K562 (cell line): ENCODE measurements around the gene FAAP100. TPM values are rescaled to one million over a fixed set of nuclear protein-coding genes. Genes with fewer than 3 reads are reported as not detected.

Experiments used
- ATAC-seq: fragments of 200-7000 bp; cut with Tn5 transposase; 3 replicates; pipeline ENCODE4 v1.9.1; 2020; ENCODE audit warnings: moderate library complexity
- BruUV-seq: library from RNA; stranded (reverse); fragments of 400-500 nt; replicated peaks from 2 replicates; lab custom pipeline; 2021; lab: Mats Ljungman, UMichigan
- CTCF ChIA-PET: fragments of 300-600 bp; formaldehyde crosslinking; extraction: SDS; loops from one replicate; lab custom pipeline; 2021; ENCODE audit warnings: low intra/inter-chr PET ratio; lab: Yijun Ruan, JAX
- POLR2A ChIA-PET: fragments of 300-600, 350-650 bp; sonication (Branson Sonifier 250); formaldehyde crosslinking; extraction: SDS; loops from one replicate; lab custom pipeline; 2021; ENCODE audit warnings: antibody characterized with exemption, inconsistent platforms; lab: Yijun Ruan, JAX
- DNase-seq, 4 experiments: peaks; one replicate each; pipeline versions ENCODE4 v3.0.0 to v3.0.0-alpha.2; 2011 to 2018; ENCODE audit warnings: low spot score in 3 of 4, mixed read lengths in 3 of 4; ENCODE audit errors: extremely low read depth in 1 of 4
- FAIRE-seq: peaks from 2 replicates; lab custom pipeline; 2011; peaks lifted over from hg19 to GRCh38; lab: Jason Lieb, UNC
- H2AFZ ChIP-seq: 2 replicates; pipeline ENCODE4 v1.6.0; 2011; ENCODE audit warnings: low read depth, low read length, control low read depth, inconsistent platforms
- H3K27ac ChIP-seq: fragments of 200-600 bp; 3 replicates; pipeline ENCODE4 v1.8.0; 2011; ENCODE audit warnings: low read depth, mild to moderate bottlenecking, control low read depth, inconsistent platforms, low read length, moderate library complexity, mixed read lengths; ENCODE audit errors: extremely low read depth
- H3K27me3 ChIP-seq, 2 experiments: fragments of 300-600 bp in 1 of 2; 2 replicates in 1 of 2; 3 replicates in 1 of 2; pipeline versions ENCODE4 v1.6.0 to v1.8.0; 2011; ENCODE audit warnings: inconsistent platforms in 2 of 2, low read length in 2 of 2, mild to moderate bottlenecking in 1 of 2, mixed read lengths in 1 of 2, moderate library complexity in 1 of 2; ENCODE audit not compliant: control insufficient read depth in 2 of 2, insufficient read depth in 2 of 2
- H3K36me3 ChIP-seq: fragments of 300-600 bp; 3 replicates; pipeline ENCODE4 v1.8.0; 2011; ENCODE audit warnings: mild to moderate bottlenecking, low read length, inconsistent platforms; ENCODE audit not compliant: control insufficient read depth, insufficient read depth
- H3K4me1 ChIP-seq, 2 experiments: fragments of 200-600 bp in 1 of 2; replicated peaks in 1 of 2; 2 replicates in 1 of 2; 3 replicates in 1 of 2; pipeline versions ENCODE4 v1.5.1 to v1.8.0; 2011; ENCODE audit warnings: inconsistent platforms in 2 of 2, low read length in 2 of 2, mild to moderate bottlenecking in 1 of 2, mixed read lengths in 1 of 2, moderate library complexity in 1 of 2; ENCODE audit not compliant: control insufficient read depth in 2 of 2, insufficient read depth in 2 of 2
- H3K4me2 ChIP-seq: 2 replicates; pipeline ENCODE4 v1.6.1; 2011; ENCODE audit warnings: low read length, control low read depth, inconsistent platforms, mixed read lengths; ENCODE audit not compliant: insufficient read depth
- H3K4me3 ChIP-seq: fragments of 200-600 bp; sonication (generic), shearing (Covaris generic); 2 replicates; pipeline ENCODE4 v1.5.1; 2016; ENCODE audit warnings: control low read depth, inconsistent platforms
- H3K79me2 ChIP-seq: fragments of 200-600 bp; 3 replicates; pipeline ENCODE4 v1.8.0; 2011; ENCODE audit warnings: low read length, inconsistent platforms; ENCODE audit not compliant: control insufficient read depth, insufficient read depth
- H3K9ac ChIP-seq, 2 experiments: 2 replicates each; pipeline versions ENCODE4 v1.6.0 to v1.6.1; 2011; ENCODE audit warnings: low read depth in 2 of 2, low read length in 2 of 2, control low read depth in 1 of 2, inconsistent platforms in 1 of 2, mild to moderate bottlenecking in 1 of 2, mixed read lengths in 1 of 2; ENCODE audit not compliant: insufficient read depth in 1 of 2
- H3K9me1 ChIP-seq: one replicate; pipeline ENCODE4 v1.6.0; 2011; ENCODE audit warnings: inconsistent platforms, mild to moderate bottlenecking, low read length, moderate library complexity; ENCODE audit not compliant: control insufficient read depth, insufficient read depth
- H3K9me3 ChIP-seq: replicated peaks from 2 replicates; pipeline ENCODE4 v1.5.1; 2011; ENCODE audit warnings: low read depth, low read length, inconsistent platforms; ENCODE audit not compliant: control insufficient read depth, insufficient read depth
- H4K20me1 ChIP-seq: replicated peaks from 2 replicates; pipeline ENCODE4 v1.6.1; 2011; ENCODE audit warnings: low read length, inconsistent platforms, mixed read lengths; ENCODE audit not compliant: control insufficient read depth, insufficient read depth
- CHD7 ChIP-seq: fragments of 200-600 bp; sonication (generic); IDR thresholded peaks from one replicate; pipeline ENCODE4 v1.6.1; 2012; ENCODE audit warnings: mild to moderate bottlenecking, low read depth, low read length, inconsistent platforms
- FOXK2 ChIP-seq, 2 experiments: fragments of 450-650 bp; IDR thresholded peaks in 1 of 2; conservative IDR thresholded peaks in 1 of 2; 2 replicates each; pipeline ENCODE4 v1.6.1; 2016; ENCODE audit warnings: low read depth in 2 of 2, mild to moderate bottlenecking in 1 of 2
- SRF ChIP-seq, 2 experiments: fragments of 250-450, 450-650 bp in 1 of 2; sonication (Bioruptor Pico) in 1 of 2; sonication (generic) in 1 of 2; formaldehyde crosslinking; IDR thresholded peaks; 2 replicates each; pipeline versions ENCODE4 v1.5.0 to v1.5.1; 2020 to 2022; ENCODE audit warnings: mild to moderate bottlenecking in 1 of 2, missing genetic modification reagents in 1 of 2
- WGBS: fragments of 100-300 bp; shearing (Covaris generic); methylation state at CpG from one replicate; pipeline ENCODE4 v1.1.6; 2016; ENCODE audit warnings: low coverage, mixed read lengths; ENCODE audit not compliant: insufficient coverage; ENCODE audit errors: missing lambda C conversion rate; 5-methylcytosine and 5-hydroxymethylcytosine counted together
- in situ Hi-C: fragments of 300-500 bp; cut with MboI; formaldehyde crosslinking; loops from 4 replicates; pipeline ENCODE4 v1.15.0; 2018; ENCODE audit warnings: inconsistent platforms, mixed read lengths
- intact Hi-C: fragments of 100-400 bp; cut with micrococcal nuclease; formaldehyde crosslinking; loops from 2 replicates; pipeline ENCODE4 v1.14.2; 2022
- polyA plus RNA-seq, 8 experiments: library from polyadenylated mRNA; depleted of rRNA in 4 of 8; stranded (reverse) in 5 of 8; unstranded in 3 of 8; fragments of >200 nt; fragmentation: Nextera tagmentation in 2 of 8; fragmentation: Illumina TruSeq in 1 of 8; extraction: Ambion mirVana in 2 of 8; extraction: Trizol in 1 of 8; gene quantifications; 2 replicates each; pipeline versions ENCODE4 v1.2.1 to v1.2.3, GENCODE V29; 2011 to 2014; ENCODE audit warnings: inconsistent platforms in 1 of 8, missing spikeins in 1 of 8
- total RNA-seq, 7 experiments: library from RNA; depleted of rRNA in 6 of 7; stranded (reverse); fragments of >200 nt in 6 of 7; fragmentation: Illumina TruSeq in 2 of 7; extraction: Trizol in 2 of 7; gene quantifications; 2 replicates each; pipeline versions ENCODE4 v1.2.1 to v1.2.3, GENCODE V29; 2011 to 2021; ENCODE audit warnings: low replicate concordance in 1 of 7
- TF ChIP-seq, protein P1 (sequence below): IDR thresholded peaks from 2 replicates; pipeline ENCODE4 v1.6.1; 2011; ENCODE audit warnings: borderline replicate concordance, low read depth, mild to moderate bottlenecking, moderate library complexity, low read length; ENCODE audit not compliant: insufficient read depth, poor library complexity, severe bottlenecking

Gene FAAP100
- total and polyA plus RNA-seq, 9 of the 15 experiments (the other 6 are each of a cell fraction or from before 2014, with no cell fraction given) = 0.31 to 51.2 (median 12.6) TPM

DNA sequence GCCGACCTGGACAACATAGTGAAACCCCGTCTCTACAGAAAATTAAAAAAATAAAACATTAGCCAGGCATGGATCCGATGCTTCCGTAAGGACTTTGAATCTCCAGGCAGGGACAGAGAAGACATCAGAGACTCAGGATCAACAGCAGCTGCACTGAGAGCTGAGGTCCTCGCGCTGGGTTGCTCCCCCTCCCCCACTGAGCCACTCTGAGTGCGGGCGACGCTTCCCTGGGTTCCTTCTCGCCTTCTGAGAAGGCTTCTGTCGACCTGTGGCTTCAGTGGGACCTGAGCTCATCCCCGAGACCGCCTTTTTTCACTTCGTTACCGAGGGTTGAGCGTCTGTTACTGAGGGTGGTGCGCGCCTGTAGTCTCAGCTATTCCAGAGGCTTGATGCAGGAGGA, 60.0 kb downstream of the FAAP100 start:
- Histone ChIP-seq H3K9ac (no peak overlapping the region), H3K4me3 (no peak overlapping the region), H4K20me1 (no peaks in the 10 kb centered on the region), H3K9me1 (no peaks in the 10 kb centered on the region), H2AFZ (no peak overlapping the region), H3K36me3 (no peaks in the 10 kb centered on the region), H3K27me3 (no peaks in the 10 kb centered on the region), H3K9me3 (no peaks in the 10 kb centered on the region), H3K4me2 (no peak overlapping the region), H3K27ac (no peak overlapping the region), H3K79me2 (peaks cover 11% of the 10 kb centered on the region; the same call in 2 of the 3 replicates), H3K4me1 (peaks cover 7 to 49% of the 10 kb centered on the region in 2 experiments; a peak in 4 of 5 replicates)
- intact Hi-C loops (no loop called here), in situ Hi-C loops (no loop called here)
- no peak for FAIRE-seq
- CTCF ChIA-PET = no interaction called here
- no peak for ATAC-seq
- 39% methylated on average over 16 of the region's 18 CpGs for WGBS
- BruUV-seq = no TSS peak
- POLR2A ChIA-PET = interaction anchor here (3.1 to 4.3 kb wide), 2 partner anchors 15 to 21 kb away, joined by 18 to 46 read pairs; partner anchors contain the start of gene ACTG1
- DNase-seq = no peak
- no peak for TF ChIP-seq CHD7
- TF ChIP-seq FOXK2 (conservative IDR thresholded peaks at IDR 0.05 in 1 of 2, IDR thresholded peaks at IDR 0.05 in 1 of 2; ENCODE audit: low read depth in 2 of 2) = no peak
- TF ChIP-seq, protein P1, sequence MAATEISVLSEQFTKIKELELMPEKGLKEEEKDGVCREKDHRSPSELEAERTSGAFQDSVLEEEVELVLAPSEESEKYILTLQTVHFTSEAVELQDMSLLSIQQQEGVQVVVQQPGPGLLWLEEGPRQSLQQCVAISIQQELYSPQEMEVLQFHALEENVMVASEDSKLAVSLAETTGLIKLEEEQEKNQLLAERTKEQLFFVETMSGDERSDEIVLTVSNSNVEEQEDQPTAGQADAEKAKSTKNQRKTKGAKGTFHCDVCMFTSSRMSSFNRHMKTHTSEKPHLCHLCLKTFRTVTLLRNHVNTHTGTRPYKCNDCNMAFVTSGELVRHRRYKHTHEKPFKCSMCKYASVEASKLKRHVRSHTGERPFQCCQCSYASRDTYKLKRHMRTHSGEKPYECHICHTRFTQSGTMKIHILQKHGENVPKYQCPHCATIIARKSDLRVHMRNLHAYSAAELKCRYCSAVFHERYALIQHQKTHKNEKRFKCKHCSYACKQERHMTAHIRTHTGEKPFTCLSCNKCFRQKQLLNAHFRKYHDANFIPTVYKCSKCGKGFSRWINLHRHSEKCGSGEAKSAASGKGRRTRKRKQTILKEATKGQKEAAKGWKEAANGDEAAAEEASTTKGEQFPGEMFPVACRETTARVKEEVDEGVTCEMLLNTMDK = no peak
- TF ChIP-seq SRF (CRISPR knock-in tag; IDR thresholded peaks at IDR 0.05) = no peak
